NOMO-1 treated with dmso at 0.1 percent for 144 hours (cell line): ENCODE results near the gene PDYN.
"Not testable (repeated sequence)": the region's sequence is repeated elsewhere in the genome, so short reads cannot be mapped to it uniquely, and the experiment has no call there.

Experiments used
- DNase-seq: peaks from one replicate; lab custom pipeline; 2025; ENCODE audit not compliant: unreplicated experiment; lab: John Stamatoyannopoulos, UW

The PDYN gene

DNA sequence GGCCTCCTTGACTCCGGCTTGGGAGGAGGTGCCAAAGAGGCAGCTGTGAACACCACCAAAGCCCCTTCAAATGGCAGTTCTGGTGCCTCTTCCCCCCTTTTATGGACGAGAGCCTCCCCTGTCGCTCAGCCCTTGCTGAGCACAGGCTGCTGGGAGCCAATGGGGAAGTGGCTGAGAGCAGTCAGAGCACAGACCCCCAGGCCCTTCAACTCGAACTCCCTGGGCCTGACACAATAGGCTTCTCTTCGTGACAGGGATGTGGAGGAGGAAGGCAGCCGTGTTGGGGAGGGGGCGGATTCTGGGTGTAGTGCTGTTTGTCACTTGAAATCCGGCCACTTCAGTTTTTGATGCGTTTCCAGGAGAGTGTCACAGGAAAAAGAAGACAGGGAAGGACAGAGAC lies at the start of gene PDYN:
PDYN (minus strand) TSS at position 73 of the 400 bp plus-strand sequence. CDS start 10,974 bp downstream, outside the sequence.
- no peak for DNase-seq

DNA sequence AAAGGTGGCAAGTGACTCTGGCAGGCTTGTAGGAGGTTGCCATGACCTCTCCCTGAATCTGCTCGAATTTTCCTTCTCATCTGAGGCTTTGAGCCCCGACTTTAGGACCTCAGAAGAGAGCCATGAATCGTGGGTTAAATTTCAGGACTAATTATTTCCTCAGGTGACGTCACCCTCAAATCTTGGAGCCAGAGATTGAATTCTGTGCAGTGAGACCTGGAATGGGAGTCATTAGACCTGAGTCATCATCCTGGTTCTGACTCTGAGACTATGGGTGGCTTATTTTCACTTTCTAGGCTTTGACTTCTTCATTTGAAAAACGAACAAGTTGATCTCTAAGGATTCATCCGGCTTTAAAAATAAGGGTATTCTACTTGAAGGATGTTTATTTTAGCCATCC lies 48.5 kb upstream of the PDYN start:
- DNase-seq = no peak

DNA sequence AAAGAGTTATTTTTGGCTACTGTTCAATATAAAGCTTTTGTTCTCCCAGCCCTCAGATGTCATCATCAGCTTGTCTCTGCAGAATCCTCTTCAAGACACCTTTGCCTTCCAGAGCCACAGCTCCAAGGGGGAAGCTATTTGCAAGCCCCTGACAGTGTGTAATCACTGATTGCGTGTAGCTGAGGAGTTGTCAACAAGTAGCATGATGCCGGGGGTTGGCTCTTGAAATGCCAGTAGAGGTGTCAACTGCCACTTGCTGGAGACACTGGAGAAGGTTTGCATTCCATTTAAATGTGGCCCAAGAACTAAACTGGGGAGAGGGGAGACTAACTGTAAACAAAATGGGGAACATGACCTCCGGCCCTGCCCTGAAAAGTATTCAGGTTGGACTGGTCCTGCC lies 44.3 kb upstream of the PDYN start:
- no peak for DNase-seq

DNA sequence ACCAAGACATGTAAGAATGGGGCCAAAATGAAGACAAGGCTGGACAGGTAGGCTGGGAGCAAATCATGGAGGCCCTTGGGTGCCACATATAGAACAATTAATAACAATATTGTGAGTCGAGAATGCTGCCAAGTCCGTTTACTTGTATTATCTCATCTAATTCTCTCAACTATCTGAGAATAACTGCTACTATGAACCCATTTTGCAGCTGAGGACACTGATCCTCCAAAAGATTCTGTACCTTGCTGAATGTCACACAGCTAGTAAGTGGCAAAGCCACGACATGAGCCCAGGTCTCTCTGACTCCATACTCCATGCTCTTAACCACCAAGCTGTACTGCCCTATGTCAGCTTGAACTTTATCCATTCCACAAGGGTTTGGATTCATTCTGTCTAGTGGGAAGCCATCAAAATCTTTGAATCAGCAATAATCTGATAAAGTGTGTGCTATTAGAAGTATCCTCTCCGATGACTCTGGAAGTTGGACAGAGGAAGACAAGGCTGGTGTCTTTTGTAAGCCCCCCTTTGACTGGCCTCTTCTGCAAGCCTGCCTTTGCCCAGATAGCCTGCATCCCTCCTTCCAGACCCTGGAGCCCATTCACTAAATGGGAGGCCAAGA lies 43.5 kb upstream of the PDYN start:
- no peak for DNase-seq

DNA sequence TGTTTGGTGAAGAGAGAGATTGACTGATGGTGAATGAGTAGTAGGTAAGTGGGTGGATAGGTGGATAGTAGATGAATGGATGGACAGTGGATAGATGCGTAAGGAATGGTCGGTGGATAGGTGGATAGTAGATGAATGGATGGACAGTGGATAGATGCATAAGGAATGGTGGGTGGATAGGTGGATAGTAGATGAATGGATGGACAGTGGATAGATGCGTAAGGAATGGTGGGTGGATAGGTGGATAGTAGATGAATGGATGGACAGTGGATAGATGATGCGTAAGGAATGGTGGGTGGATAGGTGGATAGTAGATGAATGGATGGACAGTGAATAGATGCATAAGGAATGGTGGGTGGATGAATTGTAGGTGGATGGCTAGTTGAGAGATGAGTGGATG lies 42.5 kb upstream of the PDYN start:
- DNase-seq = not testable (repeated sequence)

DNA sequence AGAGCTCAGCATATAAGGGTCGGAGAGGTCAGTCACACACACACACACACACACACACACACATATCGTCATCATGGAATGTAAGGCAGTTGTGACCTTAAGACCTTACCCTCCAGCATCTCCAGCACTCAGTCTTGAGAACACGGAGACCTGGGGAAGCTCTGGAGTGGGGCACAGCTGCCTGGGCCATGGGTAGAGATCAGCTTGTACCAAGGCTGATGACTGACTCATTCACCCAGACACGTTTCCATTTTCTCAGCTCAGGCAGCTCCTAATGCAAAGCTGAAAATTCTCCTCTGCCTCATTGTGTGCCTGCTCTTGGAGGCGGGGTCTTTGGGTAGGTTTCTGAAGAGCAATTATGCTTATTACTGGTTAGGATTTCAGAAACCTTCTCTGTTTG lies 38.3 kb upstream of the PDYN start:
- no peak for DNase-seq

DNA sequence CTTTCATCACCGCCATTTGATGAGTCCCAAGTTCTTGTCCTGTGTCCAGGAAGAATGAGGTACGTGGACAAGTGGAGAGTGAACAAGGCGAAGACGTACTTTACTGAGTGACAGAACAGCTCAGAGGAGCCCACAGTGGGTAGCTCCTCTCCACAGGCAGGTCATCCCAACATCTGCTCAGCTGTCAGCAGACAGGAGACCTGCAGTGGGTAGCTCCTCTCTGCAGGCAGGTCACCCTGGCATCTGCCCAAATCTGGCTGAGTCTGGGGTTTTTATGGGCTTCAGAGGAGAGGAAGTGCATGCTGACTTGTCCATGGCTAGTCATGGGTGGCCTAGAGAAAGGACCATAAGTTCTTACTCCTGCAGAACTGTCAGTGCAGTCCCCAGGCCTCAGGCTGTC lies 32.7 kb upstream of the PDYN start:
- no peak for DNase-seq

DNA sequence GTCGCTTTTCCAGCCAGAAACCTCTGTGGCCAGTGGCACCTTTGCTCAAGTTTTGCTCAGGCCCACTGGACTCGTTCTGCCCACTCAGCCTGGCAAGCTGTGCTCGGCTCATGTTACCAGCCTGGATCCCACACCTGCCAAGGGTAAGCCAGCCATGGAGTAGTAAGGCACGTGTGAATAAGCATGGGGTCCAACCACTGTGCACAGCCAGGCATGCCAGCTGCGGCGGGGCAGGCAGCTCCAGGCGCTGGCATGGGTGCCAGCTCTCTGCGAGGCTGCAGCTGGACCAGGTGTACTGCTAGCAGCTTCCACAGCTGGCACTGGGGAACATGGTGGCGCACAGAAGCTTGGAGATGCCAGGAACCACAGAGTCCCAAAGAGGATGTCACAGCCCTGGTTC lies 32.1 kb upstream of the PDYN start:
- no peak for DNase-seq

GRCh38 chr20:2023151-2023550 lies 29.3 kb upstream of the PDYN start:
- no peak for DNase-seq

- DNase-seq = no peak
Measured at GRCh38 chr20:2022163-2022562, 28.3 kb upstream of the PDYN start.

- DNase-seq = no peak
Measured at GRCh38 chr20:2010533-2010932, 16.7 kb upstream of the PDYN start.

DNA sequence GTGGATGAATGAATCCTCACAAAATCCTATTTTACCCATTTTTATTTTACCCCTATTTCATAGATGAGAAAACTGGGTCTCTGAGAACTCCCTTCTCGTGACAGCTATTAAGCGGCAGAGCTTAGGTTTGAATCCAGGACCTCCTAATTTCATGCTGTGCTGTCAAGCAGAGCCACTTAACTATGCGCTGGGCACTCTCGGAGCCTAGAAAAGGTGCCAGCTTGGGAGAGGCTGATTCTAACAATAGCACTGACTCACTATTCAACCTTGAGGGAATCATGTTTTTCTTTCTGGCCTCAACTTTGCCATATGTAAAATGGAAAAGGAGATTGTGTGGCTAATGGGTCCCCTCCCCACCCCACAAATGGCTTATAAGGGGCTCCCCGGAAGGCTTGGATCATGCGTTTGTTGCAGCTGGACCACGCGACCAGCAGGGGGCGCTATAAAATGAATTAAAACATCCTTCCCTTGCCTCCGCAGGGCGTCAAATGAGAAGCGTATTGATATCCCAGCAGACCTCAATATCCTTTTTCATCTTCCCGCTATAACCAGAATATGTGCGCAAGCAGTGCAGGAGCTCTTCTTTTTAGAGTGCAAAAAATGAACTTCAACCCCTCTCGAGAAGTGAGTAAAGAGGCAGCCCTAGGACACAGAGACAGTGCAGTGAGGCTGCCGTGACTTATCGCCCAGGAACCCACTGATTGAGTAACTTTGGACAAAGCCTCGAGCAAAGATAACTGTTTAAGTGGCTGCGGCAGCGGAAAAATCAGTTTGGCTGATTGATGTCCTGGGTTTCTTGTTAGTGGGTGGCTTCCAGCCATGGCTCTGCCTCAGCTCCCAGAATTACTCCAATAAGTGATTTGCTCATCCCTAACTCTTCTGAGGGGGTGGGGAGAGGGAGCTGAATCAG lies 12.8 kb upstream of the PDYN start:
- DNase-seq = no peak

DNA sequence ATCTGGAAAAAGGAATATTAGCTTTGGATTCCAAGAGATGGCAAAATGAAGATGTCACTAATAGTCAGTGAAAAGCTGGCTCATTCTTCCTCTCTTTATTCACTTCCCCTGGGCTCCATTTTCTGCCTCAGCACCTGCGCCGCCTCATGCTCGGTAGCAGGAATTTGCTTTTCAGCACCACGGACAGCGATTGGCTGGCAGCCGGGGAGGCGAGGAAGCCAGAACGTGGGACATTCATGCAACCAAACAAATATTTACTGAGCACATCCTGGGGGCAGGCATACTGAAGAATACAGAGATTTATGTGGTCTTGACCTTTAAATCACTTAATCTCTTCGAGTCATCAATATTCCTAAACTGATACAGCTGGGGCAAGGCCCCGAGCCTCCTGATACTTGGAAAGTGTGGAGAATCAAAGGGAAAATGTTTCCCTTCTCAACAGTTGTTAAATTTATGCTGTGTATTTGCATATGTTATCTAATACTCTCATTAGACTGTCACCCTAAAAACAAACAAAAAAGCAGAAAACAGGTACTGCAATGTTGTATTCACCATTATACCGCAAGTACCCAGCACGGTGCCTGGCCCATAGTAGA lies 12.1 kb upstream of the PDYN start:
- peak; percentile 57 for DNase-seq

- DNase-seq = no peak
Measured at GRCh38 chr20:2005359-2005758, 11.5 kb upstream of the PDYN start.

GRCh38 chr20:2004171-2004570 lies 10.3 kb upstream of the PDYN start:
- DNase-seq = no peak

- DNase-seq = no peak
Measured at GRCh38 chr20:2002365-2002764, 8.5 kb upstream of the PDYN start.

DNA sequence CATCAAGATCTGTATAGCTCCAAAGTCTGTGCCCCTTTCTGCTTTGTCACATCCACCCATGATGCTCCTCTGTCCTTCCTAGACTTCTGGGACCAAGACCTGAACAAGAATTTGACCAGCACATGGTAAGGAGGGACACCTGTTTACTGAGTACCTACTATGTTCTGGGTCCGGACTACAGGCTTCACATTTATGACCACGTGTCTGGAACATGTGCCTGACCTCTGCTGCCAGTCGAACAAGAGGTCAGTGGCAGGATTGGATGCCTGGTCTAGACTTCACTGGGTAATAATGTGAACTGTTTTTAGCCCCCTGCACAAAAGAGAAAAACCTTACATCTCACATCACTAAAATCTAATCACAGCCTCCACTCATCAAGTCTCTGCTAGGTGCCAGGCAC lies 7.3 kb upstream of the PDYN start:
- no peak for DNase-seq

DNA sequence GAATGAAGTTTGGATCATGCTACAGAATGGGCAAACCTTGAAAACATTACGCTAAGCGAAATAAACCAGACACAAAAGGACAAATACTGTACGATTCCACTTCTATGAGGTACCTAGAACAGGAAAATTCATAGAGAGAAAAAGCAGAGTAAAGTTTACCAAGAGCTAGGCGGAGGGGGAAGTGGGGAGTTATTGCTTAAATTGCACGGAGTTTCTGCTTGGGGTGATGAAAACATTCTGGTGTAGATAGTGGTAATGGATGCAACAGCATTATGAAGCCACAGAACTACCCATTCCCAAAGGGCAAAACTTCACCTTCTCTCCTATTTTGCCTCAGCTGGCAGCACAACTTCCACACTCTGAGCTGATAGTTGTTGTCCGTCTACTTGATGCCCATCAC lies 6.4 kb upstream of the PDYN start:
- peak; percentile 33 for DNase-seq

DNA sequence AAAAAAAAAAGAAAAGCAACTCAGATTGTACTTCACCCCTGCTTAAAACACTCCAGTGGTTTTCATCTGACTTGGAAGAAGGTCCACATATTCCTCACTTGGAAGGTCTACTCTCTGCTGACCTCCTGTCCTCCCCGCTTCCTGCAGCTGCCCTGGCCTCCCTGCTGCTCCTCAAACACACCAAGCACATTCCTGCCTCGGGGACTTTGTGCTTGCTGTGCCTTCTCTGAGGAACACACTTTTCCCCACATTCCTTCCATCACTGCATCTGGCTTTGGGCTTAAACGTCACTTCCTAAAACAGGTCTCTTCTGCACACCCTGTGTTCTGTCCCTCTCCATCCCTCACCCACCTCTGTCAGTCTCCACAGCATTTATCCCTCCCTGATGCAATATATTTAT lies 4.9 kb upstream of the PDYN start:
- no peak for DNase-seq

GRCh38 chr20:1998193-1998520 lies 4.3 kb upstream of the PDYN start:
- no peak for DNase-seq

- DNase-seq = no peak
Measured at GRCh38 chr20:1997483-1998192, 3.8 kb upstream of the PDYN start.
